ENCODE data around the gene KRTAP10-10.

DNA sequence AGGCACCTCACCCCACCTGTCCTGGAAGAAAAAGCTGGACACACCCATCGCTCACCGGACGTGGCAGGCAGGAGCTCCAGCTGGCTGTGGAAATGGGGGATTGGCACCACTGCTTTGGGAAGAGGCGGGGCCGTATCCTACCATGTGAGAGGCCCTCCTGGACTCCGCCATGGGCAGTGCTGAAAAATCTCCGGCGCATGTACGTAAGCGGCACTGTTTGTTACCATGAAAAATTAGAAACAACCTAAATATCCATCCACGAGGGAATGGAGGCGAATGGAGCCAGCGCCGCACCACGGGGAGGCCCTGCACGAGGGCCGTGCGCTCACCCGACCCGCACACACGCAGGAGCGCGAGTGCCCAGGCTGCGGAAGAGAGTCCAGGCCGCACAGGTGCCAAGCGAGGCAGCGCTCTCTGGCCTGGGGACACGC, 22.2 kb upstream of the KRTAP10-10 start:
- TF ChIP-seq CTCF (IDR thresholded peaks at IDR 0.05) (no peak), POLR2AphosphoS5 (IDR thresholded peaks at IDR 0.05) (no peak)

All from sigmoid colon (tissue), 4 donors.